ENCODE data around the gene C19orf47.

DNA sequence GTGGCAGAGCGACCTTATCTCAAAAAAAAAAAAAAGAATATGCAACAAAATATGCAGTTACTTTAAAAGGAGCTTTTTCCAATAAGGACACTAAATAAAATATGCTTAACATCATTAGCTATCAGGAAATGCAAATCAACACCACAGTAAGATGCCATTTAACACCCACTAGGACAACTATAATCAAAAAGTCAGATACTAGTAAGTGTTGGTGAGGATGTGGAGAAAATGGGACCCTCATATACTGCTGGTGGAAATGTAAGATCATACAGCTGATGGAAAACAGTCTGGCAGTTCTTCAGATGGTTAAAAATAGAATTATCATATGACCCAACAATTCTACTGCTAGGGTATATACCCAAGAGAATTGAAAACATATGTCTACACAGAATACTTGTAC is 38.5 kb downstream of the C19orf47 start:
- TF ChIP-seq, protein P1, sequence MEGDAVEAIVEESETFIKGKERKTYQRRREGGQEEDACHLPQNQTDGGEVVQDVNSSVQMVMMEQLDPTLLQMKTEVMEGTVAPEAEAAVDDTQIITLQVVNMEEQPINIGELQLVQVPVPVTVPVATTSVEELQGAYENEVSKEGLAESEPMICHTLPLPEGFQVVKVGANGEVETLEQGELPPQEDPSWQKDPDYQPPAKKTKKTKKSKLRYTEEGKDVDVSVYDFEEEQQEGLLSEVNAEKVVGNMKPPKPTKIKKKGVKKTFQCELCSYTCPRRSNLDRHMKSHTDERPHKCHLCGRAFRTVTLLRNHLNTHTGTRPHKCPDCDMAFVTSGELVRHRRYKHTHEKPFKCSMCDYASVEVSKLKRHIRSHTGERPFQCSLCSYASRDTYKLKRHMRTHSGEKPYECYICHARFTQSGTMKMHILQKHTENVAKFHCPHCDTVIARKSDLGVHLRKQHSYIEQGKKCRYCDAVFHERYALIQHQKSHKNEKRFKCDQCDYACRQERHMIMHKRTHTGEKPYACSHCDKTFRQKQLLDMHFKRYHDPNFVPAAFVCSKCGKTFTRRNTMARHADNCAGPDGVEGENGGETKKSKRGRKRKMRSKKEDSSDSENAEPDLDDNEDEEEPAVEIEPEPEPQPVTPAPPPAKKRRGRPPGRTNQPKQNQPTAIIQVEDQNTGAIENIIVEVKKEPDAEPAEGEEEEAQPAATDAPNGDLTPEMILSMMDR (IDR thresholded peaks at IDR 0.05): no peak
- no peak for TF ChIP-seq POLR2A (IDR thresholded peaks at IDR 0.05)
